Medulla oblongata (tissue), 1 donor: ENCODE data around the gene CEACAM6.
A peak's percentile ranks its signal among the peaks of the same experiment; 100 is the strongest.

Experiments
- DNase-seq: peaks from one replicate; pipeline ENCODE4 v3.0.0-alpha.2; 2015; ENCODE audit errors: extremely low spot score

Gene CEACAM6

DNA sequence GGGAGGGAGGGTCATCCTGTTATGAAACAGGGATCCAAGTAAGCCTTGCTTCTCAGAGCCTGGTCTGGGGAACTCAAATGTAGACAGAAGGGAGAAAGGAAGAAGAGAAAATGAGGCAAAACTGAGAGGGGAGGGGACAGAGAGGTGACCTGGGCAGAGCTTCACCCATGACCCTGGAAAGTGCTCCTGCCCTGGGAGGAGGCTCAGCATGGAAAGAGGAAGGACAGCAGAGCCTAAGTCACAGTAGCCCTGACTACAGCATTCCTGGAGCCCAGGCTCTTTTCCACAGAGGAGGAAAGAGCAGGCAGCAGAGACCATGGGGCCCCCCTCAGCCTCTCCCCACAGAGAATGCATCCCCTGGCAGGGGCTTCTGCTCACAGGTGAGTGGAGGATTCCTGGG lies 41.0 kb downstream of the CEACAM6 start, which contains the start of gene CEACAM3:
CEACAM3 (plus strand) TSS at position 226 of the 400 bp plus-strand sequence; CDS start at position 317, 91 bp downstream.
- no peak for DNase-seq

DNA sequence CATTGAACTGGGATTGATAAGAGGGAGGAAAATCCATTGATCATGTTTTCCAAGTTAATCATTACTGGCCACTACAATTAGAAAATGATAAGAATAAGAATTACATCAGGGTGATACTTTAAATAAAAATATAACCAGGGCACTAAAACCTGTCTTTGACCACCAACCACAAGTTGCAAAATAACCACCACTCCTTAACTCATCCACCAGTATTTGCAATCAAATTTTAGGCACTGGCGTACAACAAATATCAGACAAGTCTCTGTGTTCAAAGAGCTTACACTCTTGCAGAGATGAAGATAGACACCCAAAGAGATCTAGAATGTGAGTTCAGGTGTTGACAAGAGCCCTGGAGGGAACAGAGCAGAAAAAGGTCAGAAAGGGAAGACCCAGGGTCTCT lies 41.6 kb downstream of the CEACAM6 start:
- no peak for DNase-seq

DNA sequence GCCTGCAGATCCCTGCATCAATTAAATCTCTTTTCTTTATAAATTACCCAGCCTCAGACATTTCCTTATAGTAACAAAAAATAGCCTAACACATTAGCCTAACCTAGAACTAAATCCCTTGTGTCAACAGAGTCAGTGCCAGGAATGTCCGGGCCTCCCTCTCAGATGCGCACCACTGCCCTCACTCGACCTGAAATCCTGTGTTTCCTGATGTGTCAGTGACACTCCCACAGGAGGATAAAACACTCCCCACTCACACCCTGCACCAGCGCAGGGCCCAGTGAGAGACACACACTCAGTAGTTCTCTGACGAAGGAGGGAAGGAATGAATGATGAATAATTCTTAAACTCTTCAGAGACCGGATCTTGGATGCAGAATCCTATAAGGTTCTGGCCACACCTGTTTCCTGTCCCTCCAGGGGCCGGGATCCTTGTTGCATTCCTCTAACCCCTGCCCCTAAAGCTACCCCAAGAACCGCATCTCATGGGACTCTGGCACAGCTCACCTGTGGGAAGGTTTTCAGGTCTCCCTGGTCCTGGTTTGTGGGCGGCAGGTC lies 44.2 kb downstream of the CEACAM6 start:
- no peak for DNase-seq

DNA sequence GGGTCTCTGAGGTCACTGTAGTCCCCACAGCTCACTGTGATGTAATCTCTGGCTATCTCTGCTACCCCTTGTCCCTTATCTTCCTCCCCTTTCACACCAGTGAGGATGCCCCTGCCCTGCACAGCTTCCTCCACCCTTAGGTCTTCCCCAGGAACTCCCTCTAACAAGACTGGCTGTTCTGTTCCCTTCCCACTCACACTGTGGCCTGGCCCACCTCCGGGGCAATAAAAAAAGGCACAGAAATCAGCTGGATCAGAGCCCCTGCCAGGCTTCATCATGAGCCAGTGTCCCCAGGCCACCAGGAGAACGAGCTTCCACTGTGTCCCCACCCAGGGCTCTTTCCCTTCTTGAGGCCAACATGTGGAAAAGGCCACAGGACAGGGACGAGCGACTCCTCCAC lies 45.7 kb downstream of the CEACAM6 start:
- DNase-seq: no peak

DNA sequence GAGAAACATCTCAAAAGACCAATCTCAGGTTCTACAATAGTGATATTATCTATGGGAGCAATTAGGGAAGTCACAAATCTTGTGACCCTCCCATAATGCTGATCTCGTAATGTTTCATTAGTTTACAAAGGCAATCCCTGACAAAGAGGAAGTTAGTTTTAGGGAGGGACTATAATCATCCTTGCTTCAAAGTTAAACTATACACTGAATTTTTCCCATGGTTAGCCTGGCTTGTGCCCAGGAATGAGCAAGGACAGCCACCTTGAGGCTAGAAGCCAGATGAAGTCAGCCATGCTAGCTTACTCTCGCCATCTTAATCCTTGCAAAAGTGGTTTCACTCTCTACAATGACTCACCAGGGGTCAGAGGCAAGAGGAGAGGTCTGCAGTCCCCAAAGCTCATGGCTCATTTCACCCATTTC lies 46.5 kb downstream of the CEACAM6 start:
- DNase-seq: peak; percentile 27

GRCh38 chr19:41802770-41803169 lies 47.4 kb downstream of the CEACAM6 start:
- DNase-seq: no peak

DNA sequence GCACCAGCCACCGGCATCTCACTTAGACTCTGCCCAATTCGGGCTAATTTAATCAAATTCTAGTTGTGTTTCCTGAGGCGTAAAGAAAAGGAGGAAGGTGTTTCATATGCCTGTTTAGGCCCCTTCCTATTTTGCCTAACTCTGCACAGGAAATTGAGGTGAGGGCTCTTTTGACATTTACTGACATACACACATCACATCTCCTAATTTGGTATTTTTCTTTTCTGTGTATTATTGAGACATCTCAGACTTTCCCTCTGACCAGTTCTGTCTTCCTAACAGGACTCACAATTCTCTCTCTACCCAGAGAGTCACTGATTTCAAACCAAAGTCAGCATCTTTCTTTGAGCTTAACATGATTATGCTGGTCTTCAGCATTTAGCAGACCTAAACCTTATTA lies 49.0 kb downstream of the CEACAM6 start:
- DNase-seq: no peak

DNA sequence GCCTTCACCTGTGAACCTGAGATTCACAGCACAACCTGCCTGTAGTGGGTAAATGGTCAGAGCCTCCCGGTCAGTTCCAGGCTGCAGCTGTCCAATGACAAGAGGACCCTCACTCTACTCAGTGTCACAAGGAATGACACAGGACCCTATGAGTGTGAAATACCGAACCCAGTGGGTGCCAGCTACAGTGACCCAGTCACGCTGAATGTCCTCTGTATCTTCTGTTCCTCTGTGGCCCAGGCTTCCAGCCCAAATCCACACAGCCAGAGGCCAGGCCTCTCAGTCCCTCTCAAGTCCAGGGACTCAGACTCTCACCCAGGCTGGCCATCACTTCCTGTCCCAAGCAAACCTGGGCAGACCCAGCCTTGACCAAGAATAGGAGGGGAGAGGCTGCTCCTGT lies 51.8 kb downstream of the CEACAM6 start:
- no peak for DNase-seq

GRCh38 chr19:41808663-41809566 lies 53.6 kb downstream of the CEACAM6 start:
- peak; percentile 19 for DNase-seq

DNA sequence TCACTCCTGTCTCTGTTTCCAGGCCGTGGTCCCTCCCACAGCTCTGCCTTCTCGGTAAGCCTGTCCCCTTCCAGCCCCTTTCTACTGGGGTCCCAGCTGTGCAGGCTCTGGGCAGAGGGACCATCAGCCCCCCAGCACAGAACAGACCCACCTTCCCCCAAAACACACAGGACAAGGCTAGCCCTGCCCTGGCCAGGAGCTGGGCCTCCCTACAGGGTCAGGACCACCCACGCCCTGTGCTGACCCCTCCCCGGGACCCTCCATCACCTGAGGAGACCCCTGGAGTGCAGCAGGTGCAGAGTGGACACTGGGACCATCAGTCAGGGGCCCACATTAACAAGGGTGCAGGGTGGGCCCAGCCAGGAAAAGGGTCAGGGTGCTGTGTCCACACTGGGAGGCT lies 55.0 kb downstream of the CEACAM6 start:
- DNase-seq: no peak

DNA sequence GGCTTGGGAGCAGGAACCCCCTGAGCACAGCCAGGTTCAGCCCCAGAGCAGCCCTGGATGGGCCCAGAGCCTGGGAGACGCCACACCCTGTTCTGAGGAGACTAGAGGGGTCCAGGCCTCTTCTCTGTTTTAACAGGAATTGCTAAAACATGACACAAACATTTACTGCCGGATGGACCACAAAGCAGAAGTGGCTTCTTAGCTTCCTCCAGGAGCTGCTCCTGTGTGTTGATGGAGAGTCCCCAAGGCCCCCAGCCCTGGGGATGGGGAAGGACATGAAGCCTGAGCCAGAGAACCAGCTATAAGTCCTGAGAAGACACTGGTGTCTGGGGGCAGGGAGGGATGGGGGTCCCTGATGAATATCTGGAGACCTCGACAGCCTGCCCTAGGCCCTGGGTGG lies 55.7 kb downstream of the CEACAM6 start:
- peak; percentile 67 for DNase-seq

DNA sequence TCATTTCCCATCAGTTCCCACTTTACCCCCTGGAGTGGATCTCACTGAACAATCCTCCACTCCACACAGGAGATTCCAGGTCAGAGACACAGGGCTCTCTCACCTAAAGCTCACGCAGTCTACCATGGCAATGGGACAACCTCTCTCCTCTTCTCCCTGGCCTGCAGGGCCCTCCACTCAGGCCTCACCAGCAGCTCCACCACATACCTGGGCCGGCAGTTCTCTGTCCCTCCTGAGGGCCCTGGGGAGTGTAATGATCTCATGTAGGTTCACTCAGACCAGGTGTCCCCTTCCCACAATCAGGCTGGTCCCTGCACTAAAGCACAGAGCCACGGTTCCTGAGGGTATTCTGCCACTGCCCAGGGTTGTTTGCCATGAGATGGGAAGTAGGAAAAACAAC lies 56.7 kb downstream of the CEACAM6 start:
- no peak for DNase-seq

- DNase-seq: no peak
Observed at GRCh38 chr19:41813911-41814310, 58.6 kb downstream of the CEACAM6 start.

- DNase-seq: no peak
Observed at GRCh38 chr19:41815301-41815700, 60.0 kb downstream of the CEACAM6 start.

DNA sequence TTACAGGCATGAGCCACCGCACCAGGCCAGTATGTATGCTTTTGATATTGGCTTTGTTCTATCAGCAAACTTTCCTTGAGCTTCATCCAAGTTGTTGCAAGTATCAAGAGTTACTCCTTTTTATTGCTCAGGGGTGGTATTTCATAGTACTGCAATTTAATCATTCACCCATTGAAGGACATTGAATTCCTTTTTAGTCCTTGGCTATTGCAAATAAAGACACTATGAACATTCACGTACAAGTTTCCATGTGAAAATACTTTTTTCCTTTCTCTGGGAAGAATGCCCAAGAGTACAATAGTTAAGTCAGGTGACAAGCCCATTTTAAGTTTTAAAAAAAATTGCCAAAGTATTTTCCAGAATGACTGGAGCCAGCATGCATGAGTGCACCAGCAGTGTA lies 61.4 kb downstream of the CEACAM6 start:
- DNase-seq: no peak

- peak; percentile 49 for DNase-seq
Observed at GRCh38 chr19:41821003-41821735, 65.8 kb downstream of the CEACAM6 start.
